Bronchial epithelial cell (primary cell): Measurements from ENCODE around the gene THSD8. TPM values are rescaled to one million over a fixed set of nuclear protein-coding genes. Genes with fewer than 3 reads are reported as not detected.
A peak's percentile ranks its signal among the peaks of the same experiment; 100 is the strongest.
"Not testable (repeated sequence)": the region's sequence is repeated elsewhere in the genome, so short reads cannot be mapped to it uniquely, and the experiment has no call there.

Experiments
- DNase-seq: peaks from one replicate; pipeline ENCODE4 v3.0.0-alpha.2; 2010; ENCODE audit warnings: low read depth
- FAIRE-seq: peaks from 2 replicates; lab custom pipeline; 2011; peaks lifted over from hg19 to GRCh38; lab: Jason Lieb, UNC
- H3K27me3 ChIP-seq: 2 replicates; pipeline ENCODE4 v1.5.1; 2011; ENCODE audit warnings: low read length; ENCODE audit not compliant: control insufficient read depth, insufficient read depth
- H3K36me3 ChIP-seq: 2 replicates; pipeline ENCODE4 v1.5.1; 2011; ENCODE audit warnings: low read length; ENCODE audit not compliant: control insufficient read depth, insufficient read depth
- H3K4me3 ChIP-seq: 2 replicates; pipeline ENCODE4 v1.5.1; 2011; ENCODE audit warnings: mild to moderate bottlenecking, low read depth, low read length, control low read depth
- total RNA-seq: library from RNA; depleted of rRNA; stranded (reverse); fragments of >200 nt; gene quantifications from 2 replicates; pipeline ENCODE4 v1.2.1, GENCODE V29; 2014
- TF ChIP-seq, protein P1 (sequence below): IDR thresholded peaks from 2 replicates; pipeline ENCODE4 v1.5.1; 2011; ENCODE audit warnings: mild to moderate bottlenecking, moderate library complexity, low read length, control low read depth, inconsistent platforms; ENCODE audit not compliant: insufficient read depth, severe bottlenecking

THSD8 gene
- total RNA-seq, 1 donor from 2014 or later: not detected

DNA sequence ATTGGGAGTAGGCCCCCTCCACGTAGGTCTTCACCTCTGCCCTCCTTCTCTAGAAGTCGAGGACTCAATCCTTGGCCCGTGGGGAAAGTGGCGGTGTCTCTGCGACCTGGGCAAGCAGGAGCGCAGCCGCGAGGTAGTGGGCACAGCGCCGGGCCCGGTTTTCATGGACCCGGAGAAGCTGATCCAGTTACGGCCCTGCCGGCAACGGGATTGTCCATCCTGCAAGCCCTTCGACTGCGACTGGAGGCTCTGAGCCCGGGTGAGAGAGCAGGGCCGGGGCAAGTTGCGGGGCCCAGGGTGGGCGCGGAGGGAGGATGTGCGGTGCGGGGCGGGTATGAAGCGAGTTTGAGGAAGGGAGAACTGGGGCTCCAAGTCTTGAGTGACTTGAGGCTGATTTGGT, 2.2 kb downstream of the THSD8 start:
- DNase-seq: no peak
- H3K36me3 ChIP-seq: peaks cover 9% of the 10 kb centered on the region
- no peaks in the 10 kb centered on the region for H3K27me3 ChIP-seq
- TF ChIP-seq, protein P1, sequence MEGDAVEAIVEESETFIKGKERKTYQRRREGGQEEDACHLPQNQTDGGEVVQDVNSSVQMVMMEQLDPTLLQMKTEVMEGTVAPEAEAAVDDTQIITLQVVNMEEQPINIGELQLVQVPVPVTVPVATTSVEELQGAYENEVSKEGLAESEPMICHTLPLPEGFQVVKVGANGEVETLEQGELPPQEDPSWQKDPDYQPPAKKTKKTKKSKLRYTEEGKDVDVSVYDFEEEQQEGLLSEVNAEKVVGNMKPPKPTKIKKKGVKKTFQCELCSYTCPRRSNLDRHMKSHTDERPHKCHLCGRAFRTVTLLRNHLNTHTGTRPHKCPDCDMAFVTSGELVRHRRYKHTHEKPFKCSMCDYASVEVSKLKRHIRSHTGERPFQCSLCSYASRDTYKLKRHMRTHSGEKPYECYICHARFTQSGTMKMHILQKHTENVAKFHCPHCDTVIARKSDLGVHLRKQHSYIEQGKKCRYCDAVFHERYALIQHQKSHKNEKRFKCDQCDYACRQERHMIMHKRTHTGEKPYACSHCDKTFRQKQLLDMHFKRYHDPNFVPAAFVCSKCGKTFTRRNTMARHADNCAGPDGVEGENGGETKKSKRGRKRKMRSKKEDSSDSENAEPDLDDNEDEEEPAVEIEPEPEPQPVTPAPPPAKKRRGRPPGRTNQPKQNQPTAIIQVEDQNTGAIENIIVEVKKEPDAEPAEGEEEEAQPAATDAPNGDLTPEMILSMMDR: no peak
- FAIRE-seq: no peak
- no peak overlapping the region for H3K4me3 ChIP-seq

DNA sequence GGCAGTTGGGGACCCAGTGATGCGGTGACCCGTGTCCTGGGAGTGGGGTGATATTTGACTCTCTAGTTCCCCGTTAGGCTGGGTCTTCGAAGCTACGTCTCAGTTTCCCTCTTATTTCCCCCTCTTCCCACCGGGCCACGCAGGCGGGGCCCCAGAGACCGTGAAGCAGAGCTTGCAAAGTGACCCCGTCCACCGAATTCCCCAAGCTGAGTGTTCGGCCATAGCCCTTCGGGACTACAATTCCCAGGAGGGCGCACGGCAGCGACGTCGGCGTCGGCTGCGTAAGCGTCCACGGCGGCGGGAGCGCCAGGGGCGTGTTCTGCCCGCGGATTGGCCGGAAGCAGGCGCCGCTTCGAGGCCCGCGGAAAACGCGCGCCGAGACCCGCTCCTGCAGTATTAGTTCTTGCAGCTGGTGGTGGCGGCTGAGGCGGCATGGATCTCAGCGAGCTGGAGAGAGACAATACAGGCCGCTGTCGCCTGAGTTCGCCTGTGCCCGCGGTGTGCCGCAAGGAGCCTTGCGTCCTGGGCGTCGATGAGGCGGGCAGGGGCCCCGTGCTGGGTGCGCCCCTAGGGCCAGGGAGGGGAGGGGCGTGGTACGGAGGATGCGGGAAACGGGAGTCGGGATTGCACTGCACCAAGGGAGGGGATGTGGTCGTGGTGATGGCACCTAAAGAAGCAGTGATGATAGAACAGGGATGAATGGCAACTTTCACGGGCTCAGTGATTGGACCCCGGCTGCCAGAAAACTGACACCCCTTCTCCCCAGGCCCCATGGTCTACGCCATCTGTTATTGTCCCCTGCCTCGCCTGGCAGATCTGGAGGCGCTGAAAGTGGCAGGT, 4.6 kb downstream of the THSD8 start, which contains the start of gene RNASEH2A:
Gene RNASEH2A, plus strand, starts transcription at position 343 of the 840 bp plus-strand sequence. Its CDS starts 90 bp downstream, at position 433.
- DNase-seq (peak; percentile 82), FAIRE-seq (no peak)
- H3K4me3 ChIP-seq: peak within 1 kb of the TSS; percentile 75

DNA sequence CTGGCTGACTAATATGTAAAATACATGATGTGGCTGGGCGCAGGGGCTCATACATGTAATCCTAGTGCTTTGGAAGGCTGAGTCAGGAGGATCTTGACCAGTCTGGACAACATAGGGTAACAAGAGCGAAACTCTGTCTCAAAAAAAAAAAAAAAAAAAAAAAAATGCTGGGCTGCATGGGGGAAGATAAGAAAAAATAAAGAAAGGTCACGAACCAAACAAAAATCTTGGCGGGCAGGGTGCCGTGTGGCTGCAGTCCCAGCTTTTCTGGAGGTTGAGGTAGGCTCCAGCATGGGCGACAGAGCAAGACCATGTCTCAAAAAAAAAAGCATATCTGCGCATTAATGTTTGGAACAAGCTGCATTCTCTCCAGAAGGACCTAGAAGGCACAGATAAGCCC, 13.2 kb downstream of the THSD8 start:
- no peaks in the 10 kb centered on the region for H3K27me3 ChIP-seq
- H3K36me3 ChIP-seq: peaks cover 1% of the 10 kb centered on the region
- FAIRE-seq (no peak), DNase-seq (no peak)
- TF ChIP-seq, protein P1: no peak
- no peak overlapping the region for H3K4me3 ChIP-seq

More for the DNA sequence above, 4.6 kb downstream of the THSD8 start, which contains the start of gene RNASEH2A:
- Histone ChIP-seq H3K36me3 (peaks cover 1% of the 10 kb centered on the region), H3K27me3 (no peaks in the 10 kb centered on the region)
- TF ChIP-seq, protein P1: no peak

DNA sequence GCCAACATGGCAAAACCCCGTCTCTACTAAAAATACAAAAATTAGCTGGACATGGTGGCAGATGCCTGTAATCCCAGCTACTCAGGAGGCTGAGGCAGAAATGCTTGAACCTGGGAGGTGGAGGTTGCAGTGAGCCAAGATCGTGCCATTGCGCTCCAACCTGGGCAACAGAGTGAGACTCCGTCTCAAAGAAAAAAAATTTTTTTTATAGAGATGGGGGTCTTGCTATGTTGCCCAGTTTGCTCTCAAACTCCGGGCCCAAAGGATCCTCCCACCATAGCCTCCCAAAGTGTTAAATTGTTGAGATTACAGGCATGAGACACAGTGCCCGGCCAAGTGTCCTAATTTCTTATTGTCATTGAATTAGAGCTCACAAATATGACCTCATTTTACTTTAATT, 15.3 kb downstream of the THSD8 start:
- H3K36me3 ChIP-seq, H3K4me3 ChIP-seq, FAIRE-seq, H3K27me3 ChIP-seq, DNase-seq: not testable (repeated sequence)

DNA sequence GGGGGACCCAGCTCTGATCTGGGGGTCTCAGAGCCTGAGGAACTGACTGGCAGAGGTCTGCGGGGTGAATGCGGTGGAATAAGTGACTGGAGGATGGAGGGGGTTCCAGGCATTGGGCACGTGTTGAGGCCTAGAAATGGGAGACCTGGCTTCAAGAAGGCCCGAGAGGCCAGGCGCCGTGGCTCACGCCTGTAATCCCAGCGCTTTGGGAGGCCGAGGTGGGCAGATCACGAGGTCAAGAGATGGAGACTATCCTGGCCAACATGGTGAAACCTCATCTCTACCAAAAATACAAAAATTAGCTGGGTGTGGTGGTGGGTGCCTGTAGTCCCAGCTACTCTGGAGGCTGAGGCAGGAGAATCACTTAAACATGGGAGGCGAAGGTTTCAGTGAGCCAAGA, 15.9 kb downstream of the THSD8 start:
- not testable (repeated sequence) for H3K4me3 ChIP-seq, H3K36me3 ChIP-seq, H3K27me3 ChIP-seq, DNase-seq, FAIRE-seq

DNA sequence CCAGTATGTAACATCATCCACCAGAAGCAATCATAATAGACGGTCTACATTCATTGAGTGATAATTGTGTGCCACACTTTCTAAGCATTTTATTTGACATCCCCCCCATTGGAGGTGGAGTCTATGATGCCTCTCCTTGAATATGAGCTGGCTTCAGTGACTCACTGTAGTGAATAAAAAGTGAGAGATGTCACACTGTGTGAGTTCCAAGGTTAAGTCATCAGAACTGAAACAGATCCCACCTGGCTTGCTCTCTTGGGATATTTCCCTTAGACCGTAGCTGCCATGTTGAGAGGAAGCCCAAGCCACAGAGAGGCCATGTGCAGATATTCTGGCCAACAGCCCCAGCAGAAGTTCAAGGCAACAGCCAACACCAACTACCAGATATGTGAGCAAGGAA, 19.9 kb downstream of the THSD8 start:
- TF ChIP-seq, protein P1: no peak
- H3K27me3 ChIP-seq: no peaks in the 10 kb centered on the region
- H3K4me3 ChIP-seq: no peak overlapping the region
- peak; percentile 39 for DNase-seq
- no peaks in the 10 kb centered on the region for H3K36me3 ChIP-seq
- FAIRE-seq: no peak
